KMS-11 (cell line): Measurements from ENCODE around the gene BCAS4.
"Not testable (repeated sequence)": the region's sequence is repeated elsewhere in the genome, so short reads cannot be mapped to it uniquely, and the experiment has no call there.

ENCODE experiments used
- H2AFZ ChIP-seq: fragments of 200-600 bp; sonication (generic); 2 replicates; pipeline ENCODE4 v1.6.1; 2016; ENCODE audit warnings: antibody characterized with exemption, mixed run types, low read depth
- H3K27ac ChIP-seq: fragments of 200-600 bp; sonication (generic); 2 replicates; pipeline ENCODE4 v1.6.1; 2016; ENCODE audit warnings: mild to moderate bottlenecking, mixed run types
- H3K27me3 ChIP-seq: fragments of 200-600 bp; sonication (generic); 2 replicates; pipeline ENCODE4 v1.6.1; 2017; ENCODE audit warnings: mild to moderate bottlenecking, low read depth, mixed run types, moderate library complexity; ENCODE audit not compliant: insufficient read depth
- H3K36me3 ChIP-seq: fragments of 200-600 bp; sonication (generic); 2 replicates; pipeline ENCODE4 v1.6.1; 2017; ENCODE audit warnings: mild to moderate bottlenecking, mixed run types; ENCODE audit not compliant: insufficient read depth
- H3K4me1 ChIP-seq: fragments of 200-600 bp; sonication (generic); 2 replicates; pipeline ENCODE4 v1.6.1; 2016; ENCODE audit warnings: mild to moderate bottlenecking, low read depth, mixed run types; ENCODE audit not compliant: poor library complexity, severe bottlenecking
- H3K4me2 ChIP-seq: fragments of 200-600 bp; sonication (generic); 2 replicates; pipeline ENCODE4 v1.7.0; 2016; ENCODE audit warnings: mild to moderate bottlenecking, mixed run types
- H3K4me3 ChIP-seq: fragments of 200-600 bp; sonication (generic); IDR thresholded peaks from 2 replicates; pipeline ENCODE4 v1.6.1; 2017; ENCODE audit warnings: low read depth, low read length, mixed read lengths; ENCODE audit not compliant: insufficient read depth
- H3K79me2 ChIP-seq: fragments of 200-600 bp; sonication (generic); 2 replicates; pipeline ENCODE4 v1.6.1; 2016; ENCODE audit warnings: low read depth, mixed run types; ENCODE audit not compliant: insufficient read depth
- H3K9ac ChIP-seq: fragments of 200-600 bp; sonication (generic); 2 replicates; pipeline ENCODE4 v1.6.1; 2016; ENCODE audit warnings: mild to moderate bottlenecking, mixed run types
- H4K20me1 ChIP-seq: fragments of 200-600 bp; sonication (generic); 2 replicates; pipeline ENCODE4 v1.6.1; 2016; ENCODE audit warnings: mild to moderate bottlenecking, mixed run types; ENCODE audit not compliant: insufficient read depth
- TF ChIP-seq, protein P1 (sequence below): fragments of 200-600 bp; sonication (generic); conservative IDR thresholded peaks from 2 replicates; pipeline ENCODE4 v1.6.1; 2017; ENCODE audit warnings: low read depth, mild to moderate bottlenecking, antibody characterized with exemption, low read length, moderate library complexity, mixed read lengths

Gene BCAS4

GRCh38 chr20:50762435-50763220 lies 32.2 kb upstream of the BCAS4 start:
- H3K4me2 ChIP-seq, result no peak overlapping the region
- H2AFZ ChIP-seq, result no peak overlapping the region
- H3K9ac ChIP-seq, result no peak overlapping the region

DNA sequence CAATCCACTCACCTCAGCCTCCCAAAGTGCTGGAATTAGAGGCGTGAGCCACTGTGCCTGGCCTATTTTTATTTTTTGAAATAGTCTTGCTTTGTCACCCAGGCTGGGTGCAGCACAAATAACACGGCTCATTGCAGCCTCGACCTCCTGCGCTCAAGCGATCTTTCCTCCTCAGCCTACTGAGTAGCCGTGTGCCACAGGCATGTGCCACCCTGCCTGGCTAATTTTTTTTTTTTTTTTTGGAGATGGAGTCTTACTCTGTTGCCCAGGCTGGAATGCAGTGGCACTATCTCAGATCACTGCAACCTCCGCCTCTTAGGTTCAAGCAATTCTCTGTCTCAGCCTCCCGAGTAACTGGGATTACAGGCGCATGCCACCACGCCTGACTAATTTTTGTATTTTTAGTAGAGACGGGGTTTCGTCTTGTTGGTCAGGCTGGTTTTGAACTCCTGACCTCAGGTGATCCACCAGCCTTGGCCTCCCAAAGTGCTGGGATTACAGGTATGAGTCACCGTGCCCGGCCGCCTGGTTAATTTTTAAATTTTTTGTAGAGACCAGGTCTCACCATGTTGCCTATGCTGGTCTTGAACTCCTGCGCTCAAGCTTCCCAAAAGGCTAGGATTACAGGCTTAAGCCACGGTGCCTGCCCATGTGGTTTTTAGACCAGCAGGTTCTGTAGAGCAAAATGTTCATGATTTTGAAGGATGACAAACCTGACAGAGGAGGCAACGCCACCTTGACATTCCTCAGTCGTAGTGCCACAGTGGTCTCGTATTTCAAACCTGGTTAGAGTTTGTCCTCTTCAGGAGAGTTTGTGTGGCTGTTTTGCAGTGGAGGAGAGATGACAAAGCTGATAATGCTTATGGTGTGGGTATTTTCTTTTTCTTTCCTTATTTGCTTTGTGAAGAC lies 31.1 kb upstream of the BCAS4 start:
- not testable (repeated sequence) for H3K4me2 ChIP-seq, H2AFZ ChIP-seq, H3K27ac ChIP-seq, H3K79me2 ChIP-seq, H3K4me1 ChIP-seq, H3K36me3 ChIP-seq, H3K27me3 ChIP-seq, H3K9ac ChIP-seq, H4K20me1 ChIP-seq, H3K4me3 ChIP-seq

More at GRCh38 chr20:50762435-50763220, 32.2 kb upstream of the BCAS4 start:
- Histone ChIP-seq H3K36me3 (no peaks in the 10 kb centered on the region), H3K4me3 (no peak overlapping the region), H3K27me3 (no peaks in the 10 kb centered on the region), H3K27ac (no peak overlapping the region), H3K4me1 (no peaks in the 10 kb centered on the region), H4K20me1 (no peaks in the 10 kb centered on the region), H3K79me2 (no peaks in the 10 kb centered on the region)
- TF ChIP-seq, protein P1, sequence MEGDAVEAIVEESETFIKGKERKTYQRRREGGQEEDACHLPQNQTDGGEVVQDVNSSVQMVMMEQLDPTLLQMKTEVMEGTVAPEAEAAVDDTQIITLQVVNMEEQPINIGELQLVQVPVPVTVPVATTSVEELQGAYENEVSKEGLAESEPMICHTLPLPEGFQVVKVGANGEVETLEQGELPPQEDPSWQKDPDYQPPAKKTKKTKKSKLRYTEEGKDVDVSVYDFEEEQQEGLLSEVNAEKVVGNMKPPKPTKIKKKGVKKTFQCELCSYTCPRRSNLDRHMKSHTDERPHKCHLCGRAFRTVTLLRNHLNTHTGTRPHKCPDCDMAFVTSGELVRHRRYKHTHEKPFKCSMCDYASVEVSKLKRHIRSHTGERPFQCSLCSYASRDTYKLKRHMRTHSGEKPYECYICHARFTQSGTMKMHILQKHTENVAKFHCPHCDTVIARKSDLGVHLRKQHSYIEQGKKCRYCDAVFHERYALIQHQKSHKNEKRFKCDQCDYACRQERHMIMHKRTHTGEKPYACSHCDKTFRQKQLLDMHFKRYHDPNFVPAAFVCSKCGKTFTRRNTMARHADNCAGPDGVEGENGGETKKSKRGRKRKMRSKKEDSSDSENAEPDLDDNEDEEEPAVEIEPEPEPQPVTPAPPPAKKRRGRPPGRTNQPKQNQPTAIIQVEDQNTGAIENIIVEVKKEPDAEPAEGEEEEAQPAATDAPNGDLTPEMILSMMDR, result no peak

GRCh38 chr20:50765251-50765650 lies 29.6 kb upstream of the BCAS4 start:
- H3K27me3 ChIP-seq, H3K79me2 ChIP-seq, H3K4me3 ChIP-seq, H3K27ac ChIP-seq, H3K9ac ChIP-seq, H4K20me1 ChIP-seq, H2AFZ ChIP-seq, H3K4me1 ChIP-seq, H3K36me3 ChIP-seq, H3K4me2 ChIP-seq: not testable (repeated sequence)

- H3K79me2 ChIP-seq, result no peaks in the 10 kb centered on the region
- H3K9ac ChIP-seq, result no peak overlapping the region
- H3K4me3 ChIP-seq, result no peak overlapping the region
- no peak overlapping the region for H3K27ac ChIP-seq
- H2AFZ ChIP-seq, result no peak overlapping the region
- H4K20me1 ChIP-seq, result no peaks in the 10 kb centered on the region
- no peaks in the 10 kb centered on the region for H3K27me3 ChIP-seq
- TF ChIP-seq, protein P1, result no peak
- H3K36me3 ChIP-seq, result no peaks in the 10 kb centered on the region
- H3K4me2 ChIP-seq, result no peak overlapping the region
- H3K4me1 ChIP-seq, result no peaks in the 10 kb centered on the region
Measured at GRCh38 chr20:50765674-50766073, 29.2 kb upstream of the BCAS4 start.

DNA sequence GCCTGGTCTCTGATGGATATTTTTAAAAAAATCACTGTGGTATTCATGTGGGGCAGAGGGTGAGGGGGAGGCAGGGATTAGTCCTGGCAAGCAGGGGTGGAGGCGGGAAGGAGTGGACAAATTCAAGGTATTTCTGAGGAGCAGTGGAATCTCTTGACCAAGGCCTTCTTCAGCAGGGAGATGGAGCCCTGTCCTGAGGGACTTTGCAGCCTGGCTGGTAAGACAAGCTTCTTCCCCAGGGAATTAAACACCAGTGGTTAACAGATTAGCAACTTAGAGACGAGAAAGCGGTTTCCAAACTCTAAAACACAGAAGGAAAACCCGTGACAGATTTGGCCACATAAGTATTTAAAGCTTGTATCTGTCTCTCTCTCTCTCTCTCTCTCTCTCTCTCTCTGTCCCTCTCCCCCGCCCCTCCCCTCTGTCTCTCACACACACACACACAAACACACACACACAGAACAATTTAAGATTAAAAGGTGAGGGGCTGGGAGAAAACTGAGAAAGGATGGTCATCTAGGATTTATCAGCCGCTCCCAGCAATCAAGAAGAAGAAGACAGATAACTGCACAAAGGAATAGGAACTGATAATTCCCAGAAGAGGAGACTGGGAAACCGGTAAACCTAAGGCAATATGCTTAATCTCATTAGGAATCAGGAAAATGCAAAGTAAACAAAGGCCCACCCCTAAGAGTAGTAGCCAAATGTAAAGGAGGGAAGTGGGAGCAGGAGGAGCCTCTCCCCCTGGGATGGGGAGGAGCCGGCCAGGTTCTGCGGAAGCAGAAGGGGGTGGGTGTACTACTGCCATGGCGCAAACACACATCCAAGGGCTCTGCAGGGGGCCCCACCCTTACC lies 27.7 kb upstream of the BCAS4 start:
- H3K4me3 ChIP-seq, H3K27me3 ChIP-seq, H3K4me2 ChIP-seq, H3K79me2 ChIP-seq, H3K9ac ChIP-seq, H3K27ac ChIP-seq, H2AFZ ChIP-seq, H3K4me1 ChIP-seq, H3K36me3 ChIP-seq, H4K20me1 ChIP-seq: not testable (repeated sequence)

- H3K4me2 ChIP-seq, result not testable (repeated sequence)
Measured at GRCh38 chr20:50768991-50769390, 25.9 kb upstream of the BCAS4 start.

DNA sequence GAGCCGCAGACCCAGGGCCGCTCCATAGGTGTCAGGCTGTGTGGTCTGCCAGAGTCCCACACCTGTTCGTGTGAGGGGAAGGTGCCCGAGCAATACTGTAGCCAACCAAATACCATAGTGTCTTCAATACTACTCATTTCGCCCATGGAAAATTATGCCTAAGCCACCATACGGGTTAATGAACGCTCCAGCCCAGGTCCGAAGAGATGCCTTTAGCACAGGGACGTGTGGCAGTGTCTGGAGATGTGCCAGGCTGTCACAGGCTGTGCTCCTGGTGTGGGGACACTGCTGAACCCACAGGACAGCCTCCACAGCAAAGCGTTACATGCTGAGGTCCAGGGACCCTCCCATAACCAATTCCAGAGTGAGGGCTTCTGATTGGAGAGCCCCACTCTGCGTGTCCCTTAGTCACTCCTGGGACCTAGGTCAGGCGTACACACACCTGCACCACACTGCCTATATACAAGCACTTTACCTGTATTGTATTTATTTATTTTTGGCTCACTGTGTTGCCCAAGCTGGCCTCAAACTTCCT lies 25.2 kb upstream of the BCAS4 start:
- not testable (repeated sequence) for H3K27ac ChIP-seq, H3K4me2 ChIP-seq, H3K79me2 ChIP-seq, H2AFZ ChIP-seq, H3K36me3 ChIP-seq, H4K20me1 ChIP-seq, H3K4me3 ChIP-seq, H3K9ac ChIP-seq, H3K4me1 ChIP-seq, H3K27me3 ChIP-seq

More at GRCh38 chr20:50768991-50769390, 25.9 kb upstream of the BCAS4 start:
- H3K9ac ChIP-seq, H3K4me1 ChIP-seq, H3K27me3 ChIP-seq, H3K36me3 ChIP-seq, H2AFZ ChIP-seq, H3K27ac ChIP-seq, H3K79me2 ChIP-seq, H3K4me3 ChIP-seq, H4K20me1 ChIP-seq: not testable (repeated sequence)
